Activated naive CD4-positive, alpha-beta T cell treated with anti-CD3 and anti-CD28 coated beads, Interleukin-2, amount 50 U/mL, for 24 hours (primary cell): Measurements from ENCODE around the gene MXI1.

Experiments
- H3K27ac Mint-ChIP-seq: one replicate; pipeline ENCODE4 v1.8.0; 2021; ENCODE audit warnings: mild to moderate bottlenecking, mixed read lengths
- H3K27me3 Mint-ChIP-seq: one replicate; pipeline ENCODE4 v1.8.0; 2021; ENCODE audit warnings: mixed read lengths
- H3K36me3 Mint-ChIP-seq: one replicate; pipeline ENCODE4 v1.8.0; 2021; ENCODE audit warnings: mixed read lengths
- H3K4me1 Mint-ChIP-seq: one replicate; pipeline ENCODE4 v1.8.0; 2021; ENCODE audit warnings: mixed read lengths
- H3K4me3 Mint-ChIP-seq: one replicate; pipeline ENCODE4 v1.8.0; 2021; ENCODE audit warnings: mild to moderate bottlenecking, mixed read lengths
- H3K9me3 Mint-ChIP-seq: one replicate; pipeline ENCODE4 v1.8.0; 2021; ENCODE audit warnings: mixed read lengths

The MXI1 gene

DNA sequence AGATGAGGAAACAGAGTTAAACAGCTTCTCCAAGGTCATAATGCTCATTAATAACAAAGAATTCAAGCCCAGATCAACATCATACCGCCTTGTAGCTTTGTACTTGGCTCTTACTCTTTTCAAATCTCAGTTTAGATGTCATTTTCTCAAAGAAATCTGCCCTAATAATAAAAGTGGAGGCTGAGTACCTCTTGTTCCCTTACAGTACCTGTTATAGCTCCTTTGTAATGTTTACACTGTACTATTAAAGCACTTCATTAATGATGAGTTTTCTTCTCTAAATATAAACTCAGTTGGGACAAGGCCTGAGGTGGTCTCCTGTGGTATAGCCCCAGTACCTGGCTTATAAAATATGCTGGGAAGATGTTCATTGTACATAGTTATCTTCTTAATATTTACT, 89.6 kb downstream of the MXI1 start:
- Mint-ChIP-seq H3K27ac (peak overlapping the region; percentile 43), H3K4me3 (no peak overlapping the region), H3K4me1 (peaks cover 54% of the 10 kb centered on the region), H3K36me3 (peaks cover 24% of the 10 kb centered on the region), H3K9me3 (no peaks in the 10 kb centered on the region), H3K27me3 (no peaks in the 10 kb centered on the region)

DNA sequence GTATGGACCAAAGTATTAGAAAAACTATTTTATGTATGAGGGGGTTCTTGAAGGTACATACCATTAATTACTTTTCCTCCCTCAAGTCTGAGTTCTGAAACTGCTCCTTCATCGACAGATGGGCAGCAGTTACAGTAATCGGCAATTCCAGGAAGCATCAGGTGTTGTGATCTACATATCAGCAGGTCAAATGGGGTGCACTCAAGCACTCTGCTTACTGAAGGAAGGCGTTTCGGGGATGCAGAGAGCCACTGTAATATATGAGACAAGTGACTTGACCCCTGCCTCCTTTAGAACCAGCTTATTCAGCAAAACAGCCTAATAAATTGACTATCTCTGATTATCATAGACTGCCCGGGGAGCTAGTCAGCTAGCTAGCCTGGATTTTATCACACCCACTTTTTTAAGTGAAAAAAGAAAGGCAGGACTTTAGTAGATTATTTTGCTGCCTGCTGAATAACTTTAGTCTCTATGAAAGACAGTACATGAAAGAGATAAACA, 93.1 kb downstream of the MXI1 start:
- H3K9me3 Mint-ChIP-seq, result no peaks in the 10 kb centered on the region
- H3K4me1 Mint-ChIP-seq, result peaks cover 72% of the 10 kb centered on the region
- no peaks in the 10 kb centered on the region for H3K27me3 Mint-ChIP-seq
- peak overlapping the region; percentile 68 for H3K27ac Mint-ChIP-seq
- H3K36me3 Mint-ChIP-seq, result peaks cover 27% of the 10 kb centered on the region
- peak overlapping the region; percentile 51 for H3K4me3 Mint-ChIP-seq

DNA sequence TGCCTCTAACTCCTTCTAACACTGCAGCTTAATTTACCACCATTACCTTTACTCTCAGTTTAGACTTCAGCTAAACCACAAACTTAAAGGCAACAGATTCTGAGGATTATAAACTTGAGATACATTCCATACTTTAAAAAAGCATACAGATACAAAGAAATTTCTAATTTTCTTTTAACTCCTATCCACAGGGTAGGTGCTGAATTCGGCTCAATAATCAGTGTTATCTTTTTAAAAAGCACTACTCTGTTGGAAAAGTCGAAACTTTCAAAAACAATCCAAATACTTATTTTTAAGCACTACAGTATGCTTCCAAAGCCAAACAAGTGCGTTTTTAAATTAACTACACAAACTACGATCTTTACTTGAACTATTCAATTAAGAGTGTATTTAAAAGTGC, 96.3 kb downstream of the MXI1 start:
- Mint-ChIP-seq H3K27ac (peak overlapping the region; percentile 93), H3K9me3 (no peaks in the 10 kb centered on the region), H3K36me3 (peaks cover 13% of the 10 kb centered on the region), H3K4me3 (peak overlapping the region; percentile 94), H3K4me1 (peaks cover 59% of the 10 kb centered on the region), H3K27me3 (no peaks in the 10 kb centered on the region)

DNA sequence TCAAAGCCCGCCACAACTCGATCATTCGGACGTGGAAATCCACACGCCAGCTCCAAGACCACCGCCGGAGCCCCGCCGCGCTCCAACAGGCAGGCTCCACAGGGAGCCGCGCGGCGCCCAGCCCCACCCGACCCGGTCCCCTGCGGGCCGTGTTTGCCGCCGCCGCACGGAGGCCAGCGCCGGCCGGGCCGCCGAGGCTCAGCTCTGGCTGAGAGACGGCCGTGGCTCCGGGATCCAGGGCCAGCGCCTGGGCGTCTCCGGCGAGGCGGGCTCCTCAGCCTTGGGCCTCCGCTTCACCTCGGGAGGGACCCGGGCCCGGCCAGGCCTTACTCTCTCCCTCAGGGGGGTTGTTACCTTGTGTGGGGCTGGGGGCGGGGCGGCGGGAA, 97.0 kb downstream of the MXI1 start:
- Mint-ChIP-seq H3K4me3 (peak overlapping the region; percentile 94), H3K36me3 (peaks cover 13% of the 10 kb centered on the region), H3K27me3 (no peaks in the 10 kb centered on the region), H3K9me3 (no peaks in the 10 kb centered on the region), H3K4me1 (peaks cover 52% of the 10 kb centered on the region), H3K27ac (peak overlapping the region; percentile 96)

DNA sequence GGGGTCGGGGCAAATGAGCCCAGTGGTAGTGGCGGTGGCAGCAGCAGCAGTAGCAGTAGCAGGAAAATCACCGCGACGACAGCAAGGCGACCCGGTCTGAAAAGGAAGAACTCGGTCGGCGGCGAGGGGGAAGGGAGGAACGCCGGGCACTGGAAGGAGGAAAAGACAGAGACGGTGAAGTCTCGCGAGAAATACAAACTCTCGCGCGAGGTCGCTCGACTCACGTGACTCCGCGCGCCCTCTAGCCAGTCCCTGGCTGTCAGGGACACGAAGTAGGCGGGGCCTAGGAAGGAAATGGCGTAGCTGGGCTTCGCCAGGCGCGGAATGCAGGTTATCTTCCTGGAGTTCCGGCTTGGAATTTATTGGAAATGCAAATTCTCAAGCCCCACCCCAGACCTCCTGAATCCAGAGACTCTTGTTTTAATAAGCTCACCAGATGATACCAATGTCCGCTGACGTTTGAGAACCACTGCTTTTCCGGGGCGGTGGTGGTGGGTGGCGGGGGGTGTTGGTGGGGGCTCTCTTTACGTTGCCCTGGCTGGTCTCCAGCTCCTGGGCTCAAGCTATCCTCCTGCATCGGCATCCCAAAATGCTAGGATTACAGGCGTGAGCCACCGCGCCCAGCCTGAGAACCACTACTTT, 97.5 kb downstream of the MXI1 start, which contains the start of gene SMNDC1:
TSS of gene SMNDC1 (minus strand) at position 141 of the 642 bp plus-strand sequence. CDS start 1,333 bp downstream, outside the sequence.
- H3K4me1 Mint-ChIP-seq, result peaks cover 49% of the 10 kb centered on the region
- peak within 1 kb of the TSS; percentile 94 for H3K4me3 Mint-ChIP-seq
- no peaks in the 10 kb centered on the region for H3K9me3 Mint-ChIP-seq
- no peaks in the 10 kb centered on the region for H3K27me3 Mint-ChIP-seq
- H3K27ac Mint-ChIP-seq, result peak within 1 kb of the TSS; percentile 96
- peaks cover 13% of the 10 kb centered on the region for H3K36me3 Mint-ChIP-seq

DNA sequence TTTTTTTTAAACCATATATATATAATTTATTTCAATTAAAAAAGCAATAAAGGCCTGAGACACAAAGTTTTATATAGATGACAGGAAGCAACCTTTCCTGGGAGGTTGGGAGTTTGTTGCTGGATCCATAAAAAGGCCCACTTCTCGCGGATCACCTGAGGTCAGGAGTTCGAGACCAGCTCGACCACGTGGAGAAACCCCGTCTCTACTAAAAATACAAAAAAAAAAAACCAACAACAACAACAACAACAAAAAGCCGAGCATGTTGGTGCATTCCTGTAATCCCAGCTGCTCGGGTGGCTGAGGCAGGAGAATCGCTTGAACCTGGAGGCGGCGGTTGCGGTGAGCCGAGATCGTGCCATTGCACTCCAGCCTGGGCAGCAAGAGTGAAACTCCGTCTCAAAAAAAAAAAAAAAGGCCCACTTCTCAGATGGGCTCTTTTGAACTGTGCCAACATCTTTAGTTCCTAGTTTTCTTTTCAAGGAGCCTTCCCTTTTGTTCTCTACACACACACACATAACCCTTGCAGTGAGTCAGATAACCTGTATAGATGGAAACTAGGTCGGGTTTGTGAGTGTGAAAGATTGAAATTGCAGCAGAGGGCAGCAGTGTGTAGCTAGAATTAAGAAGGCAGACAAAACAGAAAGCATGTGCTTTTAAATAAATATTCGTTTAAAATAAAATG, 98.5 kb downstream of the MXI1 start:
- peak overlapping the region; percentile 94 for H3K4me3 Mint-ChIP-seq
- H3K27ac Mint-ChIP-seq, result peak overlapping the region; percentile 96
- H3K36me3 Mint-ChIP-seq, result peaks cover 13% of the 10 kb centered on the region
- no peaks in the 10 kb centered on the region for H3K27me3 Mint-ChIP-seq
- H3K4me1 Mint-ChIP-seq, result peaks cover 45% of the 10 kb centered on the region
- no peaks in the 10 kb centered on the region for H3K9me3 Mint-ChIP-seq

DNA sequence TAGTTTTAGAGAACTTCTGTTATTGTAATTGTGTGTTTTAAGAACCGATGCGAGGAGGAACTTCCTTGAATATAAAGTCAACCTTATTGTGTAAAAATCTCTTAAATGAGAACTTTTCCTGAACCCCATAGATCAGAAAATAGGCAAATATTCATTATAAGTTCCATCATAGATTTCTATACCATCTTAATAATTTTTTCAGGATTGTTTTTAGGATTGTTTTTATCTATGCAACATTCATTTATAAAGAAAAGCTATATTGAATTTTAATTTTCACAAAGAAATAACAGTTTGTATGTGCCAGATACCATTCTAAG, 99.0 kb downstream of the MXI1 start:
- Mint-ChIP-seq H3K27me3 (no peaks in the 10 kb centered on the region), H3K9me3 (no peaks in the 10 kb centered on the region), H3K27ac (peak overlapping the region; percentile 57), H3K4me1 (peaks cover 46% of the 10 kb centered on the region), H3K36me3 (peaks cover 12% of the 10 kb centered on the region), H3K4me3 (peak overlapping the region; percentile 94)

DNA sequence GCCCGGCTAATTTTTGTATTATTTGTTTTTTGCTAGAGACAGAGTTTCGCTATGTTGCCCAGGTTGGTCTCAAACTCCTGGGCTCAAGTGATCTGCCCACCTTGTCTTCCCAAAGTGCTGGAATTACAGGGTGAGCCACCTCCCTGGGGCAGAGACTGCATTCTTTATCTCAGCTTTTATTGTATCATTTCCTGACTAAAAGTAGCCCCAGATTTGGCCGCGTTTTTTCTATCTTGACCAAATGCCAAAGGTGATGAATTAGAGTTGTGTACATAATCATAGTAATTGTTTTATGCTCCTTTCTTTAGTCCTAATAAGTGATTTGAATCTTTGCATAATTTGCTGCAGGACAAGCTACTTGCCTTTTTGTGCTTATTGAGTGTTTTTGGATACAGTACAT, 100.4 kb downstream of the MXI1 start:
- no peaks in the 10 kb centered on the region for H3K9me3 Mint-ChIP-seq
- no peak overlapping the region for H3K27ac Mint-ChIP-seq
- H3K36me3 Mint-ChIP-seq, result peaks cover 4% of the 10 kb centered on the region
- peaks cover 38% of the 10 kb centered on the region for H3K4me1 Mint-ChIP-seq
- no peaks in the 10 kb centered on the region for H3K27me3 Mint-ChIP-seq
- H3K4me3 Mint-ChIP-seq, result no peak overlapping the region

DNA sequence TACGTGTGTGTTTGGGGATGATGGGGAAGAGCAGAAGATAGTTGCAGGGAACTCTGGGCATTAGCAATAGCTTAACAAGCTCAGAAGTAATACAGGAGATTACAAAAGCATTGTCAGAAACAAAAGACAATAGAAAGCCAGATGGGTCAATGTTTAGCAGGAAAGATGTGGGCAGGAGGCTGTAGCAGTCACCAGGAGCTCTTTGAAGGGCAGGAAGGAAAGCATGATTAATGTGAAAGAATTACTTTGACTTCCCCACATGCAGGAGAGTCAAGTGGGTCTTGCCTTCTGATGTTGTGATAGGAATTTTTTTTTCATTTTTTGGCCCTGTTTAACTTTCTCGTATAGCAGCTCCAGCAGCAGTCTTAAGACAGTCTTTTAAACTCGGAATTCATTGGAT, 103.3 kb downstream of the MXI1 start:
- Mint-ChIP-seq H3K4me1 (peaks cover 29% of the 10 kb centered on the region), H3K9me3 (no peaks in the 10 kb centered on the region), H3K27ac (no peak overlapping the region), H3K27me3 (no peaks in the 10 kb centered on the region), H3K4me3 (no peak overlapping the region), H3K36me3 (no peaks in the 10 kb centered on the region)

DNA sequence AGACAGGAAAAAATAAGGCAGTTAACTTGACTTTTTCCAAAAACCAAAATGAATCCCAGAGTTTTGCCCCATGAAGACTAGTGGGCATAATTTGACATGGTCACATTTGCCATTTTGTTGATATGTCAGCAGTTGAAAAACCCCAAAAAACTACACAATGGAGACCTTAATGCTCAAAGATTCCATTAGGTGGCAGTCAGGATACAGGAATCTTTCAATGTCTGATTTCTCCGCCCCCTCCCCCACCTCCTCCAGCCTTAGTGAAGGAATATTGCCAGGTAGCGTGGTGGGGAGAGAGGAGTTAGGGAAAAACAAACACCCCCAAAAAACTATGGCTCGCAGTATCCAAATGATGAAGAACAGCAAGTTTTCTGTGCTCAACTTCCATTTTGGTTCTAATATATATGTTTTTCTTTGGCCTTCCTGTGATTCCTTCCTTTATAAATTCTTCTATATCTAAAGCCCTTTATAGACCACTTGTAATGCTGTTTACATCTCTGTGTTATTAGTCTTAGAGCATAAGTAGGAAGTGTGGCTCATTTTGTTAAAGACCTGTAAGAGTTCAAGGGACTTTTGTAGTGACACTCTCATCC, 104.0 kb downstream of the MXI1 start:
- H3K36me3 Mint-ChIP-seq, result no peaks in the 10 kb centered on the region
- no peaks in the 10 kb centered on the region for H3K9me3 Mint-ChIP-seq
- H3K4me3 Mint-ChIP-seq, result no peak overlapping the region
- H3K4me1 Mint-ChIP-seq, result peaks cover 22% of the 10 kb centered on the region
- peak overlapping the region; percentile 62 for H3K27ac Mint-ChIP-seq
- H3K27me3 Mint-ChIP-seq, result no peaks in the 10 kb centered on the region

DNA sequence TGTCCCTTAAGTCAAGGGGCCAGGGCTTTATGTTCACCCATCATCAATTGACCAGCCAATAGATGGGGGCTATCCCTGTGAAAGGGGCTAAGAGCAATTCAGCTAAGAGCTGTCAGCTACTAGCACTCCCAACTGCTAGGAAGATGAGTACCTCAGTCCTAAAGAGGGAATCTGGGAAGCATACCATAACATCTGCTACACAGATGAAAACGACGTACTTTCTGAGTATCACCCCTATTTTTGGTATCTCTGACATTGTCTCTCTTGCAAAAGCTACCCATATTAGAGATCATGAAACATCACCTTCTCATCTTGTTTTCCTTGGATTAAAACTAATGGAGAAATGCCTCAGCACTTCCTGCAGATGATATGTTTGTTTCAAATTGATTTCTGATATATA, 104.8 kb downstream of the MXI1 start:
- H3K27ac Mint-ChIP-seq, result no peak overlapping the region
- H3K36me3 Mint-ChIP-seq, result no peaks in the 10 kb centered on the region
- no peaks in the 10 kb centered on the region for H3K27me3 Mint-ChIP-seq
- no peaks in the 10 kb centered on the region for H3K9me3 Mint-ChIP-seq
- no peak overlapping the region for H3K4me3 Mint-ChIP-seq
- peaks cover 22% of the 10 kb centered on the region for H3K4me1 Mint-ChIP-seq

DNA sequence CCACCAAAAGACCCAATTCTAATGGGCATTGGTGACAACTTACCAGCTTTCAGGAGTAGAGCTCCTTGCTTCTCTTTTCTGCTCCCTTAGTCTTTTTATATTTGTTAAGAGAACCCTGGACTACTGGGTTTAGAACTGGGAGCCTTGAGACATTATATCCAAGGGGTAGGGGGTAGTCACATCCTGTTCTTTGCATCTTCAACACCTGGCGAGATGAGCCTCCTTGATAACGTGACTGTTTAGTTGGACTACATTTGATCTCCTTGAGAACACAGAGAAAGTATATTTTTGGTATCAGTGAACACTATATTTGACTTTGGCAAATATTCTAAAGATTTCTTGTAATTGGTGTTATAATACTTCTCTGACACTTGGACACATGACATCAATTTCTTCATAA, 106.3 kb downstream of the MXI1 start:
- Mint-ChIP-seq H3K4me1 (peaks cover 22% of the 10 kb centered on the region), H3K36me3 (no peaks in the 10 kb centered on the region), H3K9me3 (no peaks in the 10 kb centered on the region), H3K4me3 (no peak overlapping the region), H3K27me3 (no peaks in the 10 kb centered on the region), H3K27ac (no peak overlapping the region)

DNA sequence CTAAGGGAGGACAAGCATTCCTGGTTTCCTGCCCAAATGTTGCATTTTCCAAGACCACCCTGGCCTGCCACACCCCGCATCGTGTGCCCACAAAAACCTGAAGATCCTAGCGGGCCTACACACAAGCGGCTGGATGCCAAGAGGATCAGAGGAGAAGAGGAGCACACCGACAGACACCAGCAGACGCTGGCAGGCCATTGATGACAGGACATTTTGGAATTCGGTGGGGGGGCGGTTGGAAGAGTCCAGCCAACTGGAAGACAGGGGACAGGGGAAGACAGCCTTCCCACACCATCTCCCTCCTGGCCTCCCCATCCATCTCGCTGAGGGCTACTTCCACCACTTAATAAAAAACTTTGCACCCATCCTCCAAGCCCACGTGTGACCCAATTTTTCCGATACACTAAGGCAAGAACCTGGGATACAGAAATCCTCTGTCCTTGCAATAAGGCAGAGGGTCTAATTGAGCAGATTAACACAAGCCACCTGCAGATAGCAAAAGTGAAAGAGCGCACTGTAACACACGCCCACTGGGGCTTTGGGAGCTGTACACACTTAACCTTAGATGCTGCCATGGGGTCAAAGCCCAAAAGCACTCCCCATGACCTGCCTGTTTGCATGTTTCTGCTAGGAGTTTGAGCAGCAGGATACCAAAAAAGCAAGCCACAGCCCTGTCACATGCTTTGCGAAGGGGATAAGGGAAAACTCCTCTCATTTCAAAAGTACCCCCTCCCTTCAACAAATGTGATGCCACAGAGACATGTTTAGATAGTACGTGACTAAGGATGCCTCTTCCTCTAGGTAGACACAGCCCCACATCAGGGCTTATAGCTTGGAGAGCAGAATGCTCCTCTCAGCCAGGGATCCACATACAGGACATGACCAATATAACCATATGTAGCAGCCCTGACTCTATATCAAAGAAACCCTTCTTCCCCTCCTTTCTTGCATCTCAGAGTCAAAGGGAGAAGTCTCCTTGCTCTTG, 110.8 kb downstream of the MXI1 start:
- Mint-ChIP-seq H3K36me3 (peaks cover 5% of the 10 kb centered on the region), H3K4me3 (no peak overlapping the region), H3K27me3 (no peaks in the 10 kb centered on the region), H3K9me3 (peaks cover 6% of the 10 kb centered on the region), H3K27ac (no peak overlapping the region), H3K4me1 (peaks cover 5% of the 10 kb centered on the region)

DNA sequence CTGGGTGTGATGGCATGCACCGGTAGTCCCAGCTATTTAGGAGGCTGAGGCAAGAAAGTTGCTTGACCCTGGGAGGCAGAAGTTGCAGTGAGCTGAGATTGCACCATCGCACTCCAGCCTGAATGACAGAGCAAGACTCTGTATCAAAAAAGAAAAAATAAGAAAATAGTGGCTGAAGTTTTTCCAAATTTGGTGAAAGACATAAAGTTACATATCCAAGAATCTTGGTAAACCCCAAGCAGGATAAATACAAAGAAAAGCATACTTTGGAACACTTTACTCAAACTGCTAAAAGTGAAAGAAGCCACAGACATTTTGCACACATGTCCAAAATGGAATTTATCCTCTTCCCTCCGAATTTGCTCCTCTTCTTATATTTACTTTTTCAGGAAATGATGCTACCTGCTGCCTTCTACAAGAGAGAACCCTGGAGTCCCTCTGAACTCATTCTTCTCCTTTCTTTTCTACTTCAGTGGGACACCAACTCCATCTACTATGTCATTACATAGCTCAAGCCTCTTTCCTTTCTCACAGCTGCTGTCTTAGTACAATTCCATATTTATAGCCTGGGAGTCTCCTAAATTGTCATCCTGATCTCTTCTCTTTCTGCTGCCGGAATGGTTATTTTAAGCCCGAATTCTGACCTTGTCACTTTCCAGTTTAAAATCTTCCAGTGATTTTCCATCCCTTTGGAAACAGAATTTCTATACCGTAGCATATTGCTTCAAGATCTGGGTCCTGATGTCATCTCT, 114.6 kb downstream of the MXI1 start:
- Mint-ChIP-seq H3K27me3 (no peaks in the 10 kb centered on the region), H3K27ac (no peak overlapping the region), H3K9me3 (peaks cover 6% of the 10 kb centered on the region), H3K4me1 (peaks cover 13% of the 10 kb centered on the region), H3K36me3 (peaks cover 5% of the 10 kb centered on the region), H3K4me3 (no peak overlapping the region)

DNA sequence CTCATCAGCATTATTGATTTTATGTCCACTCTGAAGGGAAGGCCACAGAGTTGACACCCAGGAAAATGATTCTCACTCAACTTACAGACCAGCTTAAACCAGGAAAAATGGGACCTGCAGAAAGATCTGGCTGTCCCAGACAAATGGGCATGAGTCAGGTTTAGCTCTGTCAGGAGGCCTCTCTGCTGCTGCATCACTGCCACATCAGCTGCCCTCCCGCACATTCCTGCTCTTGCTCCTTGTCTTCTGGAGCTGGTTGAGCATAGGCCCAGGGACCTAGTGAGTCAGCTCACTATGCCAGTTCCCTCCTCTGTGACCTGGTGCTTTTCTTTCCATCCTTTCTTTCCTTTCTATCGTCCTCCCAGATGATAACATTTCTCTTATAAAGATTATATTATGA, 116.1 kb downstream of the MXI1 start:
- Mint-ChIP-seq H3K4me3 (no peak overlapping the region), H3K27me3 (no peaks in the 10 kb centered on the region), H3K4me1 (peaks cover 13% of the 10 kb centered on the region), H3K9me3 (peaks cover 6% of the 10 kb centered on the region), H3K27ac (no peak overlapping the region), H3K36me3 (peaks cover 5% of the 10 kb centered on the region)
